WTC11 (cell line): ENCODE data around the gene LY6G6C. TPM values are rescaled to one million over a fixed set of nuclear protein-coding genes. Genes with fewer than 3 reads are reported as not detected.
A peak's percentile ranks its signal among the peaks of the same experiment; 100 is the strongest.

Source experiments
- ATAC-seq: fragments of 200-7000 bp; cut with Tn5 transposase; 2 replicates; pipeline ENCODE4 v1.10.0; 2021; ENCODE audit warnings: mild to moderate bottlenecking, moderate library complexity
- CTCF ChIA-PET: fragments of 300-600 bp; sonication (Branson Sonifier 250); formaldehyde crosslinking; loops from one replicate; lab custom pipeline; 2021; ENCODE audit warnings: antibody characterized with exemption; lab: Charles Lee
- POLR2A ChIA-PET: fragments of 350-600 bp; sonication (Branson Sonifier 250); formaldehyde crosslinking; loops from one replicate; lab custom pipeline; 2021; ENCODE audit warnings: antibody characterized with exemption; lab: Charles Lee
- DNase-seq: peaks from one replicate; pipeline ENCODE4 v3.0.0; 2021; ENCODE audit warnings: low spot score
- H3K27ac Mint-ChIP-seq: 2 replicates; pipeline ENCODE4 v1.8.0; 2021; ENCODE audit warnings: mixed read lengths
- H3K27me3 Mint-ChIP-seq: 2 replicates; pipeline ENCODE4 v1.8.0; 2021; ENCODE audit warnings: low read depth, mild to moderate bottlenecking, moderate library complexity, mixed read lengths
- H3K36me3 Mint-ChIP-seq: 2 replicates; pipeline ENCODE4 v1.8.0; 2021; ENCODE audit warnings: mixed read lengths
- H3K4me1 Mint-ChIP-seq: 2 replicates; pipeline ENCODE4 v1.8.0; 2022; ENCODE audit warnings: mixed read lengths
- H3K4me3 Mint-ChIP-seq: 2 replicates; pipeline ENCODE4 v1.8.0; 2021; ENCODE audit warnings: mild to moderate bottlenecking, moderate library complexity, mixed read lengths
- H3K9me3 Mint-ChIP-seq: 2 replicates; pipeline ENCODE4 v1.8.0; 2021; ENCODE audit warnings: mixed read lengths
- AFF4 ChIP-seq: sonication (generic); formaldehyde crosslinking; IDR thresholded peaks from 2 replicates; pipeline ENCODE4 v1.8.1; 2023; ENCODE audit warnings: mild to moderate bottlenecking, missing genetic modification reagents, borderline replicate concordance
- AR ChIP-seq: fragments of 250-450 bp; sonication (Bioruptor Pico); IDR thresholded peaks from 2 replicates; pipeline ENCODE4 v1.9.0; 2021; ENCODE audit warnings: mild to moderate bottlenecking
- ATF1 ChIP-seq: sonication (generic); formaldehyde crosslinking; IDR thresholded peaks from 2 replicates; pipeline ENCODE4 v1.8.1; 2023; ENCODE audit warnings: mild to moderate bottlenecking, moderate library complexity, missing genetic modification reagents
- CBFB ChIP-seq: sonication (generic); formaldehyde crosslinking; IDR thresholded peaks from 2 replicates; pipeline ENCODE4 v1.8.1; 2022; ENCODE audit warnings: mild to moderate bottlenecking, low read depth, missing genetic modification reagents
- CREM ChIP-seq: sonication (generic); formaldehyde crosslinking; IDR thresholded peaks from 2 replicates; pipeline ENCODE4 v1.8.1; 2022; ENCODE audit warnings: mild to moderate bottlenecking, missing genetic modification reagents, moderate library complexity
- ELF4 ChIP-seq: sonication (generic); formaldehyde crosslinking; IDR thresholded peaks from 2 replicates; pipeline ENCODE4 v1.8.1; 2022; ENCODE audit warnings: low read depth, mild to moderate bottlenecking, moderate library complexity, missing genetic modification reagents
- EMX1 ChIP-seq: fragments of 250-450 bp; sonication (Bioruptor Pico); IDR thresholded peaks from 2 replicates; pipeline ENCODE4 v1.8.0; 2021; ENCODE audit warnings: mild to moderate bottlenecking
- GTF2I ChIP-seq: fragments of 250-450 bp; sonication (Bioruptor Pico); conservative IDR thresholded peaks from 2 replicates; pipeline ENCODE4 v1.4.0; 2021; ENCODE audit warnings: mild to moderate bottlenecking
- JUN ChIP-seq: sonication (generic); formaldehyde crosslinking; IDR thresholded peaks from 2 replicates; pipeline ENCODE4 v1.8.0; 2023; ENCODE audit warnings: mild to moderate bottlenecking, missing genetic modification reagents
- MXD4 ChIP-seq: fragments of 250-450 bp; sonication (Bioruptor Pico); IDR thresholded peaks from 2 replicates; pipeline ENCODE4 v1.8.0; 2021; ENCODE audit warnings: mild to moderate bottlenecking, moderate library complexity, borderline replicate concordance
- SOX15 ChIP-seq: fragments of 250-450 bp; sonication (Bioruptor Pico); IDR thresholded peaks from 2 replicates; pipeline ENCODE4 v1.9.0; 2021; ENCODE audit warnings: mild to moderate bottlenecking
- TEAD4 ChIP-seq: sonication (generic); formaldehyde crosslinking; IDR thresholded peaks from 2 replicates; pipeline ENCODE4 v1.8.0; 2022; ENCODE audit warnings: mild to moderate bottlenecking, missing genetic modification reagents
- TP53 ChIP-seq: sonication (generic); formaldehyde crosslinking; IDR thresholded peaks from 2 replicates; pipeline ENCODE4 v1.8.1; 2023; ENCODE audit warnings: mild to moderate bottlenecking, missing genetic modification reagents
- ZNF219 ChIP-seq: sonication (generic); formaldehyde crosslinking; IDR thresholded peaks from 2 replicates; pipeline ENCODE4 v1.8.0; 2023; ENCODE audit warnings: missing genetic modification reagents, mild to moderate bottlenecking, borderline replicate concordance
- ZNF416 ChIP-seq: fragments of 250-450 bp; sonication (Bioruptor Pico); IDR thresholded peaks from 2 replicates; pipeline ENCODE4 v1.9.0; 2021; ENCODE audit warnings: mild to moderate bottlenecking, inconsistent platforms
- ZNF512 ChIP-seq: sonication (generic); formaldehyde crosslinking; IDR thresholded peaks from 2 replicates; pipeline ENCODE4 v1.8.1; 2022; ENCODE audit warnings: missing genetic modification reagents, borderline replicate concordance
- total RNA-seq: library from RNA; stranded (reverse); gene quantifications from 3 replicates; pipeline ENCODE4 v1.2.3, GENCODE V29; 2021
- TF ChIP-seq, protein P1 (sequence below): sonication (generic); formaldehyde crosslinking; IDR thresholded peaks from 2 replicates; pipeline ENCODE4 v1.8.0; 2022; ENCODE audit warnings: missing genetic modification reagents
- TF ChIP-seq, protein P2 (sequence below): sonication (generic); formaldehyde crosslinking; IDR thresholded peaks from 2 replicates; pipeline ENCODE4 v1.8.1; 2022; ENCODE audit warnings: mild to moderate bottlenecking, missing genetic modification reagents, moderate library complexity, borderline replicate concordance
- TF ChIP-seq, protein P3 (sequence below): sonication (generic); formaldehyde crosslinking; IDR thresholded peaks from 2 replicates; pipeline ENCODE4 v1.8.0; 2022; ENCODE audit warnings: mild to moderate bottlenecking, missing genetic modification reagents

LY6G6C gene
- total RNA-seq, 1 experiment from 2014 or later, result 0.35 TPM

- Mint-ChIP-seq H3K9me3 (no peaks in the 10 kb centered on the region), H3K36me3 (peaks cover 37% of the 10 kb centered on the region), H3K4me1 (peaks cover 21% of the 10 kb centered on the region), H3K4me3 (peak overlapping the region; percentile 93), H3K27ac (peak overlapping the region; percentile 98), H3K27me3 (no peaks in the 10 kb centered on the region)
- ATAC-seq (no peak), DNase-seq (no peak)
- ChIA-PET POLR2A (interaction anchor here (1.0 to 3.6 kb wide), 8 partner anchors 9 to 189 kb away, joined by 4 to 32 read pairs (median 6); partner anchors contain the start of genes DDX39B, HSPA1B, LSM2 and MSH5), CTCF (interaction anchor here (0.6 to 4.0 kb wide), 21 partner anchors 8 to 317 kb away, joined by 3 to 66 read pairs (median 6); partner anchors contain the start of genes ABHD16A, BAG6, C6orf47 and GPANK1)
- no peak for TF ChIP-seq ZNF219
- no peak for TF ChIP-seq GTF2I
- TF ChIP-seq, protein P1, sequence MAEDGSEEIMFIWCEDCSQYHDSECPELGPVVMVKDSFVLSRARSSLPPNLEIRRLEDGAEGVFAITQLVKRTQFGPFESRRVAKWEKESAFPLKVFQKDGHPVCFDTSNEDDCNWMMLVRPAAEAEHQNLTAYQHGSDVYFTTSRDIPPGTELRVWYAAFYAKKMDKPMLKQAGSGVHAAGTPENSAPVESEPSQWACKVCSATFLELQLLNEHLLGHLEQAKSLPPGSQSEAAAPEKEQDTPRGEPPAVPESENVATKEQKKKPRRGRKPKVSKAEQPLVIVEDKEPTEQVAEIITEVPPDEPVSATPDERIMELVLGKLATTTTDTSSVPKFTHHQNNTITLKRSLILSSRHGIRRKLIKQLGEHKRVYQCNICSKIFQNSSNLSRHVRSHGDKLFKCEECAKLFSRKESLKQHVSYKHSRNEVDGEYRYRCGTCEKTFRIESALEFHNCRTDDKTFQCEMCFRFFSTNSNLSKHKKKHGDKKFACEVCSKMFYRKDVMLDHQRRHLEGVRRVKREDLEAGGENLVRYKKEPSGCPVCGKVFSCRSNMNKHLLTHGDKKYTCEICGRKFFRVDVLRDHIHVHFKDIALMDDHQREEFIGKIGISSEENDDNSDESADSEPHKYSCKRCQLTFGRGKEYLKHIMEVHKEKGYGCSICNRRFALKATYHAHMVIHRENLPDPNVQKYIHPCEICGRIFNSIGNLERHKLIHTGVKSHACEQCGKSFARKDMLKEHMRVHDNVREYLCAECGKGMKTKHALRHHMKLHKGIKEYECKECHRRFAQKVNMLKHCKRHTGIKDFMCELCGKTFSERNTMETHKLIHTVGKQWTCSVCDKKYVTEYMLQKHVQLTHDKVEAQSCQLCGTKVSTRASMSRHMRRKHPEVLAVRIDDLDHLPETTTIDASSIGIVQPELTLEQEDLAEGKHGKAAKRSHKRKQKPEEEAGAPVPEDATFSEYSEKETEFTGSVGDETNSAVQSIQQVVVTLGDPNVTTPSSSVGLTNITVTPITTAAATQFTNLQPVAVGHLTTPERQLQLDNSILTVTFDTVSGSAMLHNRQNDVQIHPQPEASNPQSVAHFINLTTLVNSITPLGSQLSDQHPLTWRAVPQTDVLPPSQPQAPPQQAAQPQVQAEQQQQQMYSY, result no peak
- no peak for TF ChIP-seq ELF4 (CRISPR knock-in tag)
- TF ChIP-seq ATF1, result no peak
- no peak for TF ChIP-seq MXD4 (CRISPR knock-in tag)
- no peak for TF ChIP-seq SOX15 (CRISPR knock-in tag)
- TF ChIP-seq AFF4 (CRISPR knock-in tag), result no peak
- no peak for TF ChIP-seq EMX1 (CRISPR knock-in tag)
- no peak for TF ChIP-seq JUN (CRISPR knock-in tag)
- no peak for TF ChIP-seq TP53 (CRISPR knock-in tag)
- TF ChIP-seq AR (CRISPR knock-in tag), result no peak
- TF ChIP-seq ZNF416 (CRISPR knock-in tag), result no peak
- no peak for TF ChIP-seq TEAD4
- TF ChIP-seq, protein P2, sequence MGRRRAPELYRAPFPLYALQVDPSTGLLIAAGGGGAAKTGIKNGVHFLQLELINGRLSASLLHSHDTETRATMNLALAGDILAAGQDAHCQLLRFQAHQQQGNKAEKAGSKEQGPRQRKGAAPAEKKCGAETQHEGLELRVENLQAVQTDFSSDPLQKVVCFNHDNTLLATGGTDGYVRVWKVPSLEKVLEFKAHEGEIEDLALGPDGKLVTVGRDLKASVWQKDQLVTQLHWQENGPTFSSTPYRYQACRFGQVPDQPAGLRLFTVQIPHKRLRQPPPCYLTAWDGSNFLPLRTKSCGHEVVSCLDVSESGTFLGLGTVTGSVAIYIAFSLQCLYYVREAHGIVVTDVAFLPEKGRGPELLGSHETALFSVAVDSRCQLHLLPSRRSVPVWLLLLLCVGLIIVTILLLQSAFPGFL (CRISPR knock-in tag), result no peak
- TF ChIP-seq, protein P3, sequence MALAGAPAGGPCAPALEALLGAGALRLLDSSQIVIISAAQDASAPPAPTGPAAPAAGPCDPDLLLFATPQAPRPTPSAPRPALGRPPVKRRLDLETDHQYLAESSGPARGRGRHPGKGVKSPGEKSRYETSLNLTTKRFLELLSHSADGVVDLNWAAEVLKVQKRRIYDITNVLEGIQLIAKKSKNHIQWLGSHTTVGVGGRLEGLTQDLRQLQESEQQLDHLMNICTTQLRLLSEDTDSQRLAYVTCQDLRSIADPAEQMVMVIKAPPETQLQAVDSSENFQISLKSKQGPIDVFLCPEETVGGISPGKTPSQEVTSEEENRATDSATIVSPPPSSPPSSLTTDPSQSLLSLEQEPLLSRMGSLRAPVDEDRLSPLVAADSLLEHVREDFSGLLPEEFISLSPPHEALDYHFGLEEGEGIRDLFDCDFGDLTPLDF, result no peak
- TF ChIP-seq CBFB, result no peak
- no peak for TF ChIP-seq ZNF512 (CRISPR knock-in tag)
- TF ChIP-seq CREM (CRISPR knock-in tag), result no peak
These were observed 9.1 kb upstream of the LY6G6C start for GRCh38 chr6:31730631-31731086.
